IMR-90 (cell line): ENCODE data around the gene DNAJA4. TPM values are rescaled to one million over a fixed set of nuclear protein-coding genes. Genes with fewer than 3 reads are reported as not detected.

Experiments
- ATAC-seq: fragments of 200-7000 bp; cut with Tn5 transposase; 2 replicates; pipeline ENCODE4 v1.9.1; 2020; ENCODE audit warnings: low read depth, mild to moderate bottlenecking, moderate library complexity
- BruUV-seq: library from RNA; stranded (reverse); fragments of 400-500 nt; replicated peaks from 2 replicates; lab custom pipeline; 2021; lab: Mats Ljungman, UMichigan
- CTCF ChIA-PET: fragments of 300-600 bp; formaldehyde crosslinking; extraction: SDS; loops from one replicate; lab custom pipeline; 2021; ENCODE audit warnings: antibody characterized with exemption; lab: Yijun Ruan, JAX
- POLR2A ChIA-PET: fragments of 300-600 bp; sonication (Branson Sonifier 250); formaldehyde crosslinking; loops from one replicate; lab custom pipeline; 2022; ENCODE audit warnings: antibody characterized with exemption; ENCODE audit not compliant: unreplicated experiment; lab: Charles Lee
- DNase-seq: peaks from one replicate; pipeline ENCODE4 v3.0.0; 2013
- H2AFZ ChIP-seq: replicated peaks from 2 replicates; pipeline ENCODE3; 2013; ENCODE audit warnings: low read length, mild to moderate bottlenecking; ENCODE audit not compliant: poor library complexity
- H2AK5ac ChIP-seq: 2 replicates; pipeline ENCODE4 v1.6.1; 2013; ENCODE audit warnings: low read depth, low read length, inconsistent platforms
- H2AK9ac ChIP-seq: replicated peaks from 2 replicates; pipeline ENCODE3; 2013; ENCODE audit warnings: mild to moderate bottlenecking, low read depth, low read length, moderate library complexity; ENCODE audit not compliant: poor library complexity
- H2BK120ac ChIP-seq: 2 replicates; pipeline ENCODE4 v1.6.1; 2013; ENCODE audit warnings: low read depth, low read length, inconsistent platforms
- H2BK15ac ChIP-seq: 3 replicates; pipeline ENCODE4 v1.6.1; 2013; ENCODE audit warnings: low read depth, low read length, inconsistent platforms
- H2BK20ac ChIP-seq: 2 replicates; pipeline ENCODE4 v1.6.1; 2013; ENCODE audit warnings: low read depth, mild to moderate bottlenecking, inconsistent platforms, low read length, moderate library complexity
- H2BK5ac ChIP-seq: 2 replicates; pipeline ENCODE4 v1.6.1; 2013; ENCODE audit warnings: mild to moderate bottlenecking, low read depth, low read length, inconsistent platforms; ENCODE audit not compliant: poor library complexity, severe bottlenecking
- H3K14ac ChIP-seq: replicated peaks from 2 replicates; pipeline ENCODE4 v1.6.1; 2013; ENCODE audit warnings: low read depth, low read length, inconsistent platforms
- H3K18ac ChIP-seq: 2 replicates; pipeline ENCODE4 v1.6.1; 2013; ENCODE audit warnings: low read depth, low read length, control low read depth
- H3K23ac ChIP-seq: 2 replicates; pipeline ENCODE4 v1.6.1; 2013; ENCODE audit warnings: low read depth, low read length, inconsistent platforms
- H3K27ac ChIP-seq: 2 replicates; pipeline ENCODE4 v1.5.1; 2013; ENCODE audit warnings: mild to moderate bottlenecking, control low read depth, low read length; ENCODE audit not compliant: insufficient read depth
- H3K27me3 ChIP-seq: 2 replicates; pipeline ENCODE4 v1.6.1; 2013; ENCODE audit warnings: low read length; ENCODE audit not compliant: control insufficient read depth, insufficient read depth
- H3K36me3 ChIP-seq: 2 replicates; pipeline ENCODE4 v1.6.1; 2013; ENCODE audit warnings: low read length, mixed read lengths; ENCODE audit not compliant: control insufficient read depth, insufficient read depth
- H3K4ac ChIP-seq: 2 replicates; pipeline ENCODE4 v1.6.1; 2013; ENCODE audit warnings: low read depth, low read length, inconsistent platforms
- H3K4me1 ChIP-seq: 2 replicates; pipeline ENCODE4 v1.6.1; 2013; ENCODE audit warnings: low read length, mixed read lengths; ENCODE audit not compliant: control insufficient read depth, insufficient read depth
- H3K4me2 ChIP-seq: 2 replicates; pipeline ENCODE4 v1.6.1; 2013; ENCODE audit warnings: low read depth, mild to moderate bottlenecking, control low read depth, low read length, moderate library complexity
- H3K4me3 ChIP-seq: 2 replicates; pipeline ENCODE4 v1.5.1; 2013; ENCODE audit warnings: low read depth, mild to moderate bottlenecking, control low read depth, low read length, moderate library complexity; ENCODE audit not compliant: insufficient read depth
- H3K56ac ChIP-seq: 2 replicates; pipeline ENCODE4 v1.6.1; 2013; ENCODE audit warnings: low read length, inconsistent platforms; ENCODE audit not compliant: insufficient read depth; ENCODE audit errors: extremely low read depth
- H3K79me1 ChIP-seq, 2 experiments: 2 replicates each; pipeline ENCODE4 v1.6.1; 2013; ENCODE audit warnings: low read length in 2 of 2, inconsistent platforms in 1 of 2, low read depth in 1 of 2
- H3K9ac ChIP-seq: 2 replicates; pipeline ENCODE4 v1.6.1; 2013; ENCODE audit warnings: low read depth, low read length, control low read depth
- H3K9me1 ChIP-seq: 2 replicates; pipeline ENCODE4 v1.6.1; 2013; ENCODE audit warnings: low read length, inconsistent platforms; ENCODE audit not compliant: insufficient read depth
- H3K9me3 ChIP-seq: 2 replicates; pipeline ENCODE4 v1.6.1; 2013; ENCODE audit warnings: low read length; ENCODE audit not compliant: control insufficient read depth, insufficient read depth
- H4K20me1 ChIP-seq: 2 replicates; pipeline ENCODE4 v1.6.1; 2013; ENCODE audit warnings: low read length, inconsistent platforms; ENCODE audit not compliant: insufficient read depth
- H4K5ac ChIP-seq: 2 replicates; pipeline ENCODE4 v1.6.1; 2013; ENCODE audit warnings: mild to moderate bottlenecking, low read depth, low read length, control low read depth
- H4K8ac ChIP-seq, 2 experiments: 2 replicates each; pipeline ENCODE4 v1.6.1; 2013; ENCODE audit warnings: low read depth in 2 of 2, low read length in 2 of 2, control low read depth in 1 of 2, inconsistent platforms in 1 of 2
- H4K91ac ChIP-seq: 2 replicates; pipeline ENCODE4 v1.6.1; 2013; ENCODE audit warnings: low read depth, low read length, inconsistent platforms; ENCODE audit not compliant: insufficient read depth
- CHD1 ChIP-seq: IDR thresholded peaks from 2 replicates; pipeline ENCODE4 v1.6.1; 2012; ENCODE audit warnings: low read depth, low read length, improper control_type of control experiment
- MAFK ChIP-seq: IDR thresholded peaks from 2 replicates; pipeline ENCODE4 v1.6.1; 2012; ENCODE audit warnings: low read depth, low read length, improper control_type of control experiment
- RCOR1 ChIP-seq: IDR thresholded peaks from 2 replicates; pipeline ENCODE4 v1.6.1; 2012; ENCODE audit warnings: mild to moderate bottlenecking, low read length, improper control_type of control experiment; ENCODE audit not compliant: insufficient replicate concordance
- WGBS, 2 experiments: methylation state at CpG; one replicate each; pipeline versions ENCODE4 v1.1.5 to v1.1.7; 2013; ENCODE audit warnings: missing lambda C conversion rate in 2 of 2; ENCODE audit not compliant: insufficient read length in 1 of 2; ENCODE audit errors: extremely low coverage in 2 of 2; 5-methylcytosine and 5-hydroxymethylcytosine counted together
- dilution Hi-C: fragments of 300-500 bp; cut with HindIII; formaldehyde crosslinking; loops from one replicate; pipeline ENCODE4 v1.14.3; 2018; ENCODE audit warnings: low sequenced_read_pairs; ENCODE audit not compliant: unreplicated experiment
- in situ Hi-C: fragments of 300-500 bp; cut with MboI; formaldehyde crosslinking; loops from 3 replicates; pipeline ENCODE4 v1.14.3; 2019; ENCODE audit warnings: low sequenced_read_pairs, inconsistent platforms, mixed read lengths
- intact Hi-C: fragments of 100-400 bp; cut with micrococcal nuclease; formaldehyde crosslinking; loops from 2 replicates; pipeline ENCODE4 v1.10.0; 2022
- polyA plus RNA-seq, 3 experiments: library from polyadenylated mRNA; depleted of rRNA; stranded (reverse); fragments of >200 nt; gene quantifications; 2 replicates each; pipeline ENCODE4 v1.2.3, GENCODE V29; 2012; ENCODE audit warnings: low replicate concordance in 1 of 3
- total RNA-seq: library from RNA; depleted of rRNA; stranded (reverse); fragments of >200 nt; gene quantifications from 2 replicates; pipeline ENCODE4 v1.2.3, GENCODE V29; 2012
- TF ChIP-seq, protein P1 (sequence below): fragments of 150-350 bp; IDR thresholded peaks from 2 replicates; pipeline ENCODE4 v1.6.1; 2016; ENCODE audit warnings: low read depth, mild to moderate bottlenecking, low read length, moderate library complexity, borderline replicate concordance

DNAJA4 gene
- total and polyA plus RNA-seq, 2 of the 4 experiments (the other 2 are of a cell fraction): 0.18 to 0.32 TPM

DNA sequence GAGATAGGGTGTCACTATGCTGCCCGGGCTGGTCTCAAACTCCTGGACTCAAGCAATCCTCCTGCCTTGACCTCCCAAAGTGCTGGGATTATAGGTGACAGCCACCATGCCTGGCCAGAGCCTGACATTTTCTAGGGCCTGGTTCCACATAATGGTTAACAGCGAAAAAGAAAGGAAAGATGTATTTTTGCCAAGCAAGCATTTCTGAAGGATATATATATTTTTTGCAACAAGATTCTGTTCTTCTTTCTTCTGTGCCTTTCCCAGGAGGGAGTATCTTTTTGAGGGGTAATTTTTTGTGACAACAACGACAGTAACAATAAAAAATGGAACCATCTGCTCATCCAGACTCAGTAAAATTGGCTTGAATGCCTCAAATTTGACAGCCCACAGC is 8.3 kb upstream of the DNAJA4 start:
- ATAC-seq (no peak), DNase-seq (no peak)
- Histone ChIP-seq H3K4me1 (no peaks in the 10 kb centered on the region), H3K9me1 (no peaks in the 10 kb centered on the region), H3K9me3 (no peaks in the 10 kb centered on the region), H3K4me3 (no peak overlapping the region), H2AK9ac (peak overlapping the region; percentile 63), H3K23ac (no peak overlapping the region), H3K4me2 (no peak overlapping the region), H2BK120ac (no peak overlapping the region), H2BK5ac (no peak overlapping the region), H3K27ac (no peak overlapping the region), H3K79me1 (no peaks in the 10 kb centered on the region), H4K20me1 (no peaks in the 10 kb centered on the region), H3K56ac (no peak overlapping the region), H3K36me3 (no peaks in the 10 kb centered on the region), H2BK15ac (no peak overlapping the region), H2BK20ac (no peak overlapping the region), H4K5ac (no peak overlapping the region), H4K91ac (no peak overlapping the region), H3K9ac (no peak overlapping the region), H2AFZ (no peak overlapping the region), H3K18ac (no peak overlapping the region), H3K4ac (no peak overlapping the region), H2AK5ac (no peak overlapping the region), H3K27me3 (peaks cover 29% of the 10 kb centered on the region), H4K8ac (no peak overlapping the region), H3K14ac (no peak overlapping the region)
- dilution Hi-C loops: no loop called here
- ChIA-PET CTCF (no interaction called here), POLR2A (no interaction called here)
- in situ Hi-C loops: no loop called here
- no peak for TF ChIP-seq RCOR1
- TF ChIP-seq, protein P1, sequence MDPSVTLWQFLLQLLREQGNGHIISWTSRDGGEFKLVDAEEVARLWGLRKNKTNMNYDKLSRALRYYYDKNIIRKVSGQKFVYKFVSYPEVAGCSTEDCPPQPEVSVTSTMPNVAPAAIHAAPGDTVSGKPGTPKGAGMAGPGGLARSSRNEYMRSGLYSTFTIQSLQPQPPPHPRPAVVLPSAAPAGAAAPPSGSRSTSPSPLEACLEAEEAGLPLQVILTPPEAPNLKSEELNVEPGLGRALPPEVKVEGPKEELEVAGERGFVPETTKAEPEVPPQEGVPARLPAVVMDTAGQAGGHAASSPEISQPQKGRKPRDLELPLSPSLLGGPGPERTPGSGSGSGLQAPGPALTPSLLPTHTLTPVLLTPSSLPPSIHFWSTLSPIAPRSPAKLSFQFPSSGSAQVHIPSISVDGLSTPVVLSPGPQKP: no peak
- TF ChIP-seq CHD1: no peak
- peak; percentile 52 for TF ChIP-seq MAFK
- no TSS peak for BruUV-seq
- intact Hi-C loops: no loop called here
- no CpG with 5 or more reads among the region's 3 CpGs for WGBS, 2 experiments
